WI38 (cell line): ENCODE data around the gene BAIAP2.

ENCODE experiments used
- H3K4me3 ChIP-seq: 2 replicates; pipeline ENCODE4 v1.5.1; 2011; ENCODE audit warnings: low read depth, mild to moderate bottlenecking, control low read depth, low read length
- CTCF ChIP-seq: IDR thresholded peaks from 2 replicates; pipeline ENCODE4 v1.5.1; 2012; ENCODE audit warnings: low read depth, mild to moderate bottlenecking, control low read depth, low read length

The BAIAP2 gene

DNA sequence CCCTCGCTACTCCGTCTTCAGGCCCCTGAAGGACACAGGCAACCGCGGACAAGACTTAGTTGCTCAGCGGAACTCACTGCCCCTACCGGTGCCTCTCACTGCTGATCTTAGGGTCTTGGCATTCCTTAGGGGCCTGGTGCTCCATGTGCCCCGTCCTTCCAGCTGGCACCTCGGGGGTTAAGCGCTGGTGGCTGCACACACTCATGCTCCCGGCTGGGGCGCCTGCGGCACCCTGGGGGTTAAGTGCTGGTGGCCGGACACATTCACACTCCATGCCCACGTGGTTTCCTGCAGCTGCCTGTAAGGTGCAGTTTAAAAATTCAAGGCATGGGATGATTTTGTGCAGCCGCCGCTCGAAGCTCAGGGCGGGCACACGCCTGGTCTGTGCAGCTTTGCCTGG lies 45.1 kb downstream of the BAIAP2 start:
- H3K4me3 ChIP-seq: no peak overlapping the region

GRCh38 chr17:81081222-81082176 lies 46.5 kb downstream of the BAIAP2 start:
- no peak overlapping the region for H3K4me3 ChIP-seq
- no peak for TF ChIP-seq CTCF

More for the DNA sequence above, 45.1 kb downstream of the BAIAP2 start:
- TF ChIP-seq CTCF: no peak

- H3K4me3 ChIP-seq: no peak overlapping the region
- TF ChIP-seq CTCF: no peak
Measured at GRCh38 chr17:81082177-81083073, 47.5 kb downstream of the BAIAP2 start.

DNA sequence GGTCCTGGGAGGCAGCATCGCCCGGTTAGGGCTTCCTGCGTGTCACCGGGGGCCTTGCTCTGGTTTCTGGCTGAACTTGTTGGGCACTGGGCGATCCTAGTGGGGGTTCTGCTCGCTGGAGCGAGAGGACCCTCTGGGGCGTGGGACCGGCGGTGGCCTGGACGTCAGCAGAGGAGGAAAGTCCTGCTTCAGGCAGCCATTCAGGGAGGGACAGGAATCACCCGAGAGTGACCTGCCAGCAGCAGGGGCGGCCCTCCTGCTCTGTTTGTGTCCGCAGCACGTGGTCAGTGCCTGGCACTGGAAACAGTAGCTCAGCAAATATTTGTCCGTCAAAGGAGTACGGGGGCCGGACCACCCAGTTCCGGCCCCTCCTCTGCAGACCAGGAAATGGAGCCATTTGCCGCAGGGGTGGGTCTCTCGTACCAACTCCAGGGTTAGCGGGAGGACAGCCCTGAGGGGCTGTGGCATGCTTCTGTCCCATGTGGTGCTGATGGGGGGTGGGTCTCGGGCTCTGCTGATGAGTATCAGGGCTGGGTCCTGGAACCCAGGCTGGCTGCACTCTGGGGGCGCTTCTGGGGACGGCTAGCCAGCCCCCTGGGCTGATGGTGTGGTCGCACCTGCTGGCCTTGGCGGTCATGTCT lies 48.3 kb downstream of the BAIAP2 start:
- no peak for TF ChIP-seq CTCF
- no peak overlapping the region for H3K4me3 ChIP-seq

DNA sequence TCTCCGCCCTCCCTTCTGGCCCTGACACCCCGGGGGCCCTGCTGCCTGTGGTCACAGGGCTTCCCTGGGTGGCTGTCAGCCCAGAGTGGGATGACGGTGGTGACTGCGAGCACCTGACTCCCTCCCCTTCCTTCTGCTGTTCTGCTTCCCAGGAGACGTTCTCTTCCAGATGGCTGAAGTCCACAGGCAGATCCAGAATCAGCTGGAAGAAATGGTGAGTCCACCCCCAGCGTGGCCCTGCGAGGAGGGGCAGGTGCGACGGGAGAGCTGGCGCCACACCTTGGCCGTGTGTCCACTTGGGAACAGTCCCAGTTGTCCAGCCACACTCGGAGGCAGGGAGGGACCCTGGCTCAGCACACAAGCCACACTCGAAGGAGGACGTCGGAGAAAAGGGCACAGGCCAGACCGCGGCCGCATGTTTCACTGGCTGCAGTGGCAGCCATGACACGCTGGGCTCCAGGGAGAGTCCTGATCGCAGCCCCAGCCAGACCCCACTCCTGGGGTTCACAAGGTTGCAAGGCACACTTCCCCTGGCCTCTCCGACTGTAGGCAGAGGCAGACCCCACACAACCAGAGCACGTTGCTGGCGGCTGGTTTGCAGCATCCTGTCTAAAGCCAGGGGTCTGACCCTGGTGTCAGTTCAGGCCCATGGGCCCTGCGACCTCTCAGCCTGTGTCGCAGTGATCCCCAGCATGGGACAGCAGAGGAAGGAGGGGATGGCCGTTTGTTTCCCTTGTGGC lies 49.9 kb downstream of the BAIAP2 start:
- H3K4me3 ChIP-seq: no peak overlapping the region
- no peak for TF ChIP-seq CTCF

GRCh38 chr17:81085420-81085911 lies 50.5 kb downstream of the BAIAP2 start:
- TF ChIP-seq CTCF: no peak
- no peak overlapping the region for H3K4me3 ChIP-seq
